ENCODE data around the gene RADIL. TPM values are rescaled to one million over a fixed set of nuclear protein-coding genes. Genes with fewer than 3 reads are reported as not detected.

Gene RADIL
- polyA plus RNA-seq, 1 donor (not counting 4 experiments of a cell fraction or from before 2014, with no cell fraction given), result not detected

GRCh38 chr7:4762121-4763055, 121.1 kb downstream of the RADIL start:
- Histone ChIP-seq H3K4me3 (ENCODE audit: control insufficient read depth in 2 of 3, extremely low read depth in 1 of 3, insufficient read depth in 2 of 3, low read depth in 1 of 3, low read length in 3 of 3) (peak overlapping the region in 1 of 3 experiments; percentile 22), H2AFZ (ENCODE audit: control insufficient read depth, low read length) (no peak overlapping the region), H3K9me1 (ENCODE audit: control insufficient read depth, extremely low read depth, insufficient read depth, low read length) (no peaks in the 10 kb centered on the region), H3K9me3 (ENCODE audit: control insufficient read depth, low read depth, low read length) (no peaks in the 10 kb centered on the region), H3K9ac (ENCODE audit: control insufficient read depth, extremely low read depth, insufficient read depth, low read length) (peak overlapping the region; percentile 28), H3K4me2 (ENCODE audit: control insufficient read depth, extremely low read depth, insufficient read depth, low read depth, low read length) (peak overlapping the region; percentile 60), H3K27me3 (ENCODE audit: control insufficient read depth, extremely low read depth, insufficient read depth, low read length) (no peaks in the 10 kb centered on the region), H3K4me1 (ENCODE audit: control insufficient read depth, extremely low read depth, insufficient read depth, low read length) (peaks cover 10% of the 10 kb centered on the region), H3K36me3 (ENCODE audit: control insufficient read depth in 2 of 2, extremely low read depth in 1 of 2, insufficient read depth in 2 of 2, low read length in 2 of 2) (peaks cover 39 to 40% of the 10 kb centered on the region in 2 experiments), H3K27ac (ENCODE audit: control insufficient read depth, insufficient read depth, low read length) (peak overlapping the region; percentile 20), H3K79me2 (ENCODE audit: control insufficient read depth, insufficient read depth, low read length) (peaks cover 16% of the 10 kb centered on the region), H4K20me1 (ENCODE audit: control insufficient read depth, extremely low read depth, insufficient read depth, low read length) (peaks cover 2% of the 10 kb centered on the region)
- FAIRE-seq (peak; percentile 44), DNase-seq (ENCODE audit: low read depth, low spot score) (no peak)
- TF ChIP-seq CTCF (optimal IDR thresholded peaks at IDR 0.05 in 1 of 3, IDR thresholded peaks at IDR 0.05 in 1 of 3, conservative IDR thresholded peaks at IDR 0.05 in 1 of 3; ENCODE audit: extremely low read depth in 1 of 3, insufficient read depth in 2 of 3, low read length in 3 of 3) (no peak), EZH2 (IDR thresholded peaks at IDR 0.05; ENCODE audit: low read length) (no peak)
- dilution Hi-C loops (cut with MboI; ENCODE audit: extremely low pct_ligation_motif_present, low sequenced_read_pairs), result no loop called here

- dilution Hi-C loops (cut with MboI; ENCODE audit: extremely low pct_ligation_motif_present, low sequenced_read_pairs), result no loop called here
- Histone ChIP-seq H3K4me3 (ENCODE audit: control insufficient read depth in 2 of 3, extremely low read depth in 1 of 3, insufficient read depth in 2 of 3, low read depth in 1 of 3, low read length in 3 of 3) (no peak overlapping the region), H3K27me3 (ENCODE audit: control insufficient read depth, extremely low read depth, insufficient read depth, low read length) (no peaks in the 10 kb centered on the region), H3K4me2 (ENCODE audit: control insufficient read depth, extremely low read depth, insufficient read depth, low read depth, low read length) (no peak overlapping the region), H3K79me2 (ENCODE audit: control insufficient read depth, insufficient read depth, low read length) (peaks cover 16% of the 10 kb centered on the region), H3K9me1 (ENCODE audit: control insufficient read depth, extremely low read depth, insufficient read depth, low read length) (no peaks in the 10 kb centered on the region), H4K20me1 (ENCODE audit: control insufficient read depth, extremely low read depth, insufficient read depth, low read length) (peaks cover 2% of the 10 kb centered on the region), H3K4me1 (ENCODE audit: control insufficient read depth, extremely low read depth, insufficient read depth, low read length) (peaks cover 10% of the 10 kb centered on the region), H3K27ac (ENCODE audit: control insufficient read depth, insufficient read depth, low read length) (no peak overlapping the region), H3K9me3 (ENCODE audit: control insufficient read depth, low read depth, low read length) (no peaks in the 10 kb centered on the region), H2AFZ (ENCODE audit: control insufficient read depth, low read length) (no peak overlapping the region), H3K36me3 (ENCODE audit: control insufficient read depth in 2 of 2, extremely low read depth in 1 of 2, insufficient read depth in 2 of 2, low read length in 2 of 2) (peaks cover 33 to 35% of the 10 kb centered on the region in 2 experiments), H3K9ac (ENCODE audit: control insufficient read depth, extremely low read depth, insufficient read depth, low read length) (no peak overlapping the region)
- FAIRE-seq (no peak), DNase-seq (ENCODE audit: low read depth, low spot score) (no peak)
- no peak for TF ChIP-seq EZH2 (IDR thresholded peaks at IDR 0.05; ENCODE audit: low read length)
- no peak for TF ChIP-seq CTCF (optimal IDR thresholded peaks at IDR 0.05 in 1 of 3, IDR thresholded peaks at IDR 0.05 in 1 of 3, conservative IDR thresholded peaks at IDR 0.05 in 1 of 3; ENCODE audit: extremely low read depth in 1 of 3, insufficient read depth in 2 of 3, low read length in 3 of 3)
Measured at GRCh38 chr7:4760952-4761351, 122.6 kb downstream of the RADIL start.

Data from keratinocyte (primary cell).